ENCODE results near the gene MPDZ.

The MPDZ gene

GRCh38 chr9:13139641-13140171 lies 139.8 kb downstream of the MPDZ start:
- DNase-seq (ENCODE audit: low read depth): peak; percentile 66

GRCh38 chr9:13137426-13137825 lies 142.1 kb downstream of the MPDZ start:
- no peak for DNase-seq (ENCODE audit: low read depth)

- DNase-seq (ENCODE audit: low read depth): no peak
These were observed 147.5 kb downstream of the MPDZ start for GRCh38 chr9:13131991-13132390.

GRCh38 chr9:13131416-13131815 lies 148.1 kb downstream of the MPDZ start:
- no peak for DNase-seq (ENCODE audit: low read depth)

GRCh38 chr9:13128266-13128860 lies 151.1 kb downstream of the MPDZ start:
- DNase-seq (ENCODE audit: low read depth): no peak

GRCh38 chr9:13127131-13127530 lies 152.4 kb downstream of the MPDZ start:
- no peak for DNase-seq (ENCODE audit: low read depth)

- DNase-seq (ENCODE audit: low read depth): no peak
These were observed 154.2 kb downstream of the MPDZ start for GRCh38 chr9:13125261-13125660.

- DNase-seq (ENCODE audit: low read depth): no peak
These were observed 156.6 kb downstream of the MPDZ start for GRCh38 chr9:13122756-13123369.

- no peak for DNase-seq (ENCODE audit: low read depth)
These were observed 161.2 kb downstream of the MPDZ start for GRCh38 chr9:13118313-13118712.

- no peak for DNase-seq (ENCODE audit: low read depth)
These were observed 163.2 kb downstream of the MPDZ start for GRCh38 chr9:13116292-13116691.

- DNase-seq (ENCODE audit: low read depth): no peak
These were observed 165.7 kb downstream of the MPDZ start for GRCh38 chr9:13113751-13114150.

GRCh38 chr9:13113216-13113615 lies 166.3 kb downstream of the MPDZ start:
- peak; percentile 37 for DNase-seq (ENCODE audit: low read depth)

GRCh38 chr9:13111778-13112177 lies 167.7 kb downstream of the MPDZ start:
- DNase-seq (ENCODE audit: low read depth): no peak

- DNase-seq (ENCODE audit: low read depth): peak; percentile 27
These were observed 168.6 kb downstream of the MPDZ start for GRCh38 chr9:13110766-13111417.

GRCh38 chr9:13109781-13110180 lies 169.7 kb downstream of the MPDZ start:
- DNase-seq (ENCODE audit: low read depth): no peak

GRCh38 chr9:13107008-13107407 lies 172.5 kb downstream of the MPDZ start:
- DNase-seq (ENCODE audit: low read depth): no peak

- no peak for DNase-seq (ENCODE audit: low read depth)
These were observed 178.4 kb downstream of the MPDZ start for GRCh38 chr9:13100914-13101572.

- DNase-seq (ENCODE audit: low read depth): no peak
These were observed 184.4 kb downstream of the MPDZ start for GRCh38 chr9:13095056-13095455.

GRCh38 chr9:13090628-13091027 lies 188.9 kb downstream of the MPDZ start:
- DNase-seq (ENCODE audit: low read depth): no peak

GRCh38 chr9:13089666-13090065 lies 189.8 kb downstream of the MPDZ start:
- no peak for DNase-seq (ENCODE audit: low read depth)

- no peak for DNase-seq (ENCODE audit: low read depth)
These were observed 190.6 kb downstream of the MPDZ start for GRCh38 chr9:13088720-13089427.

GRCh38 chr9:13083963-13084528 lies 195.4 kb downstream of the MPDZ start:
- DNase-seq (ENCODE audit: low read depth): peak; percentile 4

All from GM04503 (cell line).